Endometrial microvascular endothelial cells (primary cell): ENCODE data around the gene ALS2CL. TPM values are rescaled to one million over a fixed set of nuclear protein-coding genes. Genes with fewer than 3 reads are reported as not detected.

Source experiments
- in situ Hi-C: cut with HindIII; loops from 2 replicates; pipeline ENCODE4 v1.10.0; 2017; ENCODE audit warnings: low sequenced_read_pairs, low pct_unique_long_range_greater_than_20kb; ENCODE audit errors: inconsistent ontology term
- total RNA-seq: library from RNA; depleted of rRNA; stranded (reverse); fragments of >200 nt; gene quantifications from one replicate; pipeline ENCODE4 v1.2.3, GENCODE V29; 2015; ENCODE audit errors: inconsistent ontology term

Gene ALS2CL
- total RNA-seq, 1 donor from 2014 or later = 6.8 TPM

- in situ Hi-C loops = no loop called here
Observed at GRCh38 chr3:46716461-46717441, 23.3 kb upstream of the ALS2CL start.

GRCh38 chr3:46715507-46716175, 22.2 kb upstream of the ALS2CL start:
- in situ Hi-C loops = no loop called here

GRCh38 chr3:46714728-46715506, 21.4 kb upstream of the ALS2CL start:
- in situ Hi-C loops = no loop called here

- in situ Hi-C loops = no loop called here
Observed at GRCh38 chr3:46713898-46714552, 20.5 kb upstream of the ALS2CL start.

- in situ Hi-C loops = no loop called here
Observed at GRCh38 chr3:46713050-46713897, 19.8 kb upstream of the ALS2CL start.

- in situ Hi-C loops = no loop called here
Observed at GRCh38 chr3:46712191-46713049, 18.9 kb upstream of the ALS2CL start.

DNA sequence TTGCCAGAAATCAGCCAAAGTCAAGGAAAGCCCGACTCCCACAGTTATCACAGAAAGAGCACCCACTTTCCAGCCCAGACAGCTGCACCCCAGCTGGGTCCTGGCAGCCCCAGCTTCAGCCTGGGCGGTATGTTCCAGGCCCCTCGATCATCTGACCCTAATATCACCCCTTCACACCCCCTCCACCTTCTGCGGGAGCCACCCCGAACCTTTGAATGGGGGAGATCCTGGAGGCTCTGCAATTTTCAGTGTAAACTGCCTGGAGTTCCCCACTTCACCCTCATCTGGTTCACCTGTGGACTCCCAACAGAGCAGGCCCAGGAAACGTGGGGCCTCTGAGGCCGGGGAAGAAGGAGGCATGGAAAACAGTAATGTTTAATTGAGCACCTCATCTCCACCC, 18.3 kb upstream of the ALS2CL start:
- in situ Hi-C loops = no loop called here

DNA sequence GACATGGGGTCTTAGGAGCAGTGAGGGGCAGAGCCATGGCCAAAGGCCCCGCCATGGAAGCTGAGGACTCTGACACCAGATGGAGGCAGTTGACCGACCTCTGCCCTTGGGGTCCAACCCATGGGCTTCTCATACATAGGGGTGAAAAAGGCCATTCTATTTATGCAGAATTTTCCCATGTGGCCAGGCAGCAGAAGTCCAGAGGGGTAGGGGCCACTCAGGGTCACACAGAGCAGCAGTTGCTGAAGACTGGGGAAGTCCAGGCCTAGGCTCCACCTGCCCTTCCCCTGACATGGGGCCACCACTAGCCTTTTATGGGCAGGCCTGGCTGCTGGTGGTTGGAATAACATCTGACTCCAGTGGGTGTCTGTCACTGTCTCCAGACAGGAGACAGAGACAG, 17.8 kb upstream of the ALS2CL start:
- in situ Hi-C loops = no loop called here

- in situ Hi-C loops = no loop called here
Observed at GRCh38 chr3:46710671-46711295, 17.3 kb upstream of the ALS2CL start.

- in situ Hi-C loops = no loop called here
Observed at GRCh38 chr3:46710229-46710628, 16.8 kb upstream of the ALS2CL start.

DNA sequence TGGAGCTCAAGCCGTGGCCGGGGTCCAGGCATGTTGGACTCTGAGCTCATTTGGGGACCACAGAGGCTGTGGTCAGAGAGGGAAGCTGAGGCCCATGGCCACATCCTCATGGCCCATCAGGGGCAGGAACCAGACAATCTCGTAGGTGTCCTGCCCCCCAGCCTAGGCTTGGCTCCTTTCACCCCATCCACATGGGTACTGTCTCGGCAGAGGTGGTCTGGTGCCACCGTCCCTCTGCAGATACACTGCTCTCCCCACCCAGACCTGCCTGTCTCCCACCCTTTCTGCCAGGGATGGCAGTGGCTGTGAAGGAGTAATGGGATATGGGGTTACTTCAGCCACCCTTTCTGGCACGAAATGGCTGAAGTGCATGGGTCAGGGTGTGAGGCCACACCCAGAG, 16.2 kb upstream of the ALS2CL start:
- in situ Hi-C loops = no loop called here

- in situ Hi-C loops = no loop called here
Observed at GRCh38 chr3:46709157-46709654, 15.7 kb upstream of the ALS2CL start.

GRCh38 chr3:46708401-46709156, 15.1 kb upstream of the ALS2CL start:
- in situ Hi-C loops = no loop called here

- in situ Hi-C loops = no loop called here
Observed at GRCh38 chr3:46707601-46708011, 14.1 kb upstream of the ALS2CL start.

DNA sequence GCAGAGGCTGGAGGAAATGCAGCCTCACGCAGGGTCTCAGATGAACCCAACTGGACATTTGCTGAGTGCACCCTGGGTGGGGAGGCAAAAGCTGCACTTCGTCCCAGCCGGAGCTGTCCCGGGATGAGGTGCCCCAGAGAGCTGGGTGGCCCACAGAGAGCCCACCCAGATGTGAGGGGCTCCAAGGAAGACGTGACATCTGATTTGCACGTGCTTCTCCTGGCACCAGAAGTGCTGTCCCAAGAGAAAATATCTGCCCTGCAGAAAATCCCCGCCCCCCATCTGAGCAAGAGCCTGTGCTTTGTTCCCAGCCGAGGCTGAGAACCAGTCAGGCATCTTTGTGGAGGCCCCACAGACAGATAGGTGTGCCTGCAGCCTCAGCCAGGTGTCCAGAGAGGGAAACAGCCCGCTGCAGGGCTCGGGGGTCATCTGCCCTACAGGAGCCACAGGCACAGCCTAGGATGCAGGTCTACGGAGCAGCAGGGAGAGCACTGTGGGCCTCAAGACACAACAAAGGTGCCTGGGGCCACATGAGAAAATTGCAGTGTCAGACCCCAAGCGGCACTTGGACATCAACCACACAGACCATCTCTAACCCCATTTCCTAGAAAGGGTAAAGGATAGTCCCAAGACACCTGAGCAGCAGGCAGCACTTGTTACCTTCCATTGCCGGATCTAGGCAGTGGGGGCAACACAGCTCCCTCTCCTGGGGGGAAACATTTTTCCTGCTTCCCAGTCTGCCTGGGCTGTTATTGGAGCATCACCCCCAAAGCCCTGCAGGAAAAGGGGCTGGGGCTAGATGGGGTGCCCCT, 13.5 kb upstream of the ALS2CL start:
- in situ Hi-C loops = no loop called here
